ENCODE results near the gene MYO15B. TPM values are rescaled to one million over a fixed set of nuclear protein-coding genes. Genes with fewer than 3 reads are reported as not detected.

MYO15B gene
- total RNA-seq, 2 experiments from 2014 or later: 8.9 to 19.2 TPM

DNA sequence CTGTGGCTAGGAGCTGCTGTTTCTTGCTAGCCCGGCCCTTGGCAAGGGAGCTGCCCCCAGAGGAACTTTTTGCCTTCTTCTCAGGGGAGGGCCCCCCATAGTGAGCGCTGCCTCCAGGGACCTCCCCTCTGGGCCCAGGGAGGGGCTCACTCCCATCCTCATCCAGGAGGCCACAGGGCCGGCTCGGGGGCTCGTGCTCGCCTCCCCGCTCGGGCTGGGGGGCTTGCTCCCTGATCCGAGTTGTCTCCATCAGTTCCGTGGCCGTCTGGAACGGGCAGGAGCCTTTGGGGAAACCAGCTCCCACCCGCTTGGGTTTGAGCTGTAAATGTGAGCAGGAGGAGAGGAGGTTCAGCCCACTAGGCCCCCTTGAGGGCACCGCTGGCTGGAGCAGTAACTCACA is 41.6 kb downstream of the MYO15B start:
- DNase-seq (ENCODE audit: low spot score): no peak
- Histone ChIP-seq H3K79me2 (ENCODE audit: insufficient read depth, low read depth, low read length) (no peaks in the 10 kb centered on the region), H3K4me1 (ENCODE audit: insufficient read depth, low read length, poor library complexity, severe bottlenecking) (peaks cover 31% of the 10 kb centered on the region), H2AFZ (ENCODE audit: low read length) (no peak overlapping the region), H3K9me3 (ENCODE audit: low read length) (no peaks in the 10 kb centered on the region), H3K27ac (ENCODE audit: low read depth, low read length, poor library complexity, severe bottlenecking) (no peak overlapping the region), H3K36me3 (ENCODE audit: insufficient read depth, low read length) (peaks cover 22% of the 10 kb centered on the region; the same call in 1 of the 2 replicates), H4K20me1 (ENCODE audit: insufficient read depth, low read length) (no peaks in the 10 kb centered on the region), H3K9me2 (ENCODE audit: insufficient read depth, low read length) (no peaks in the 10 kb centered on the region), H3K4me3 (ENCODE audit: low read depth, low read length, poor library complexity, severe bottlenecking) (no peak overlapping the region), H3K4me2 (ENCODE audit: low read length) (no peak overlapping the region)
- POLR2A ChIA-PET: interaction anchor here (0.6 kb wide), 1 partner anchor 41 kb away, joined by 3 read pairs; no protein-coding TSS in a partner anchor
- no peak for TF ChIP-seq EZH2phosphoT487 (IDR thresholded peaks at IDR 0.05; ENCODE audit: borderline replicate concordance, low read depth, low read length)
- TF ChIP-seq CTCF (conservative IDR thresholded peaks at IDR 0.05; ENCODE audit: low read length): no peak
- CTCF ChIA-PET (ENCODE audit: unreplicated experiment): interaction anchor here (0.7 kb wide), 1 partner anchor 61 kb away, joined by 3 read pairs; no protein-coding TSS in a partner anchor
- intact Hi-C loops (cut with micrococcal nuclease; ENCODE audit: unreplicated experiment): no loop called here
- BruUV-seq (replicated peaks): no TSS peak

DNA sequence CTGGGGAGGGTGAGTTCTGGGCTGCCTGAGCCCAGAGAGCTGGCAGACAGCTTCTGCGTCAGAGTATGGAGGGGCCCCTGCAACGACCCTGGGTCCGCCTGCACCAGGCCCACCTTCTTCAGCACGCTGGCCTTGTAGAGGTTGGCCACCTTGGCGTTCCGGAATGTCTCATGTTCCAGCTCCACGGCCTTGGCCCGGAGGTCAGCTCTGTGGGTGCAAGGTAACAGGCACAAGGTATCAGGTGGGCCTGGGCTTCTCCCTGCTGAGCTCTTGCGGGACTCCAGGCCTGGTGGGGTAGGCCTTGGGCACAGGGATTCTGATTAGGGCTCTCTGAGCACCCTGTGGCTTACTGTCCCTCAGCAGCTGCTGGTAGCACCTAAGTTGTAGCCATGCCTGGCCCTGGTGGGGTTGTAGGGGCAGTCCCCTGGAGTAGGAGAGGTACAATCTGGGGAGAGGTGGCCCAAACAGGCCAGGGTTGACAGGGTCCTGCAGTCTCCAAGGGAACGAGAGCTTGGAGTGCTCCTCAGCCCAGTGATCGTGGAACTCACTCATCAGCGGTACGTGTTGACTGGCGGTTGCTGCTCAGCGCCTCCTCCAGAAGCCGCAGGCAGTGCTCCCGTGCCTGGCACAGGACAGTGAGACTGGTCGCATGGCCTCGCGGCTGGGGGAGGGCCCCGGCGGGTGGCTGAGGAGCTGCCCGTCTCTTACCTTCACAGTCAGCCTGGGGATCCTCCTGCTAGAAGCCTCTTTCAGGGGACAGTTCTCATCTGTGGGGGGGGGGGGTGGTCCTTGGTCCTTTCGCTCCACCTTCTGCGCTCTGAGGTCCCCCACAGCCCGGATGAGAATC is 42.7 kb downstream of the MYO15B start:
- Histone ChIP-seq H3K4me3 (ENCODE audit: low read depth, low read length, poor library complexity, severe bottlenecking) (no peak overlapping the region), H3K27ac (ENCODE audit: low read depth, low read length, poor library complexity, severe bottlenecking) (no peak overlapping the region), H4K20me1 (ENCODE audit: insufficient read depth, low read length) (no peaks in the 10 kb centered on the region), H3K4me1 (ENCODE audit: insufficient read depth, low read length, poor library complexity, severe bottlenecking) (peaks cover 34% of the 10 kb centered on the region), H3K9me3 (ENCODE audit: low read length) (no peaks in the 10 kb centered on the region), H3K79me2 (ENCODE audit: insufficient read depth, low read depth, low read length) (no peaks in the 10 kb centered on the region), H3K9me2 (ENCODE audit: insufficient read depth, low read length) (no peaks in the 10 kb centered on the region), H3K36me3 (ENCODE audit: insufficient read depth, low read length) (peaks cover 22% of the 10 kb centered on the region; the same call in 1 of the 2 replicates), H3K4me2 (ENCODE audit: low read length) (no peak overlapping the region), H2AFZ (ENCODE audit: low read length) (no peak overlapping the region)
- no TSS peak for BruUV-seq (replicated peaks)
- intact Hi-C loops (cut with micrococcal nuclease; ENCODE audit: unreplicated experiment): loop anchor here (5.0 kb wide), 1 partner anchor 37 kb away; the partner anchor contains the start of genes RECQL5 and SAP30BP
- ChIA-PET CTCF (ENCODE audit: unreplicated experiment) (interaction anchor here (0.7 to 1.3 kb wide), 2 partner anchors 108 to 118 kb away, joined by 3 read pairs; no protein-coding TSS in a partner anchor), POLR2A (interaction anchor here (0.6 kb wide), 3 partner anchors 20 to 750 kb away, joined by 3 to 5 read pairs (median 3); no protein-coding TSS in a partner anchor)
- DNase-seq (ENCODE audit: low spot score): no peak
- TF ChIP-seq EZH2phosphoT487 (IDR thresholded peaks at IDR 0.05; ENCODE audit: borderline replicate concordance, low read depth, low read length) (no peak), CTCF (conservative IDR thresholded peaks at IDR 0.05; ENCODE audit: low read length) (no peak)

Measured in OCI-LY7 (cell line).